ENCODE data around the gene PANK1.

DNA sequence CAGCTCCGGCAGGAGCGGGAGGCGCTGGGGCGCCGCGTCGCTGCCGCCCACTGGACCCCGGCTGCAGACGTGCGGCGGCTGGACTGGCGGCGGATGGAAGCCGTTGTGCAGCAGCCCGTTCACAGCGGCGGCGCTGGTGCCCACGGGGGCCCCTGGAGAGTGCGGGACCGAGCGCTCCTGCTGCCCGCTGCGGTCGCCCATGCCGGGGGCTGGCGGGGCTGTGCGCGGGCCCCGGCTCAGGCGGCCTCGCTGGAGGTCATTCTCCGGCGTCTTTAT, 413 bp downstream of the PANK1 start:
- TF ChIP-seq, protein P1, sequence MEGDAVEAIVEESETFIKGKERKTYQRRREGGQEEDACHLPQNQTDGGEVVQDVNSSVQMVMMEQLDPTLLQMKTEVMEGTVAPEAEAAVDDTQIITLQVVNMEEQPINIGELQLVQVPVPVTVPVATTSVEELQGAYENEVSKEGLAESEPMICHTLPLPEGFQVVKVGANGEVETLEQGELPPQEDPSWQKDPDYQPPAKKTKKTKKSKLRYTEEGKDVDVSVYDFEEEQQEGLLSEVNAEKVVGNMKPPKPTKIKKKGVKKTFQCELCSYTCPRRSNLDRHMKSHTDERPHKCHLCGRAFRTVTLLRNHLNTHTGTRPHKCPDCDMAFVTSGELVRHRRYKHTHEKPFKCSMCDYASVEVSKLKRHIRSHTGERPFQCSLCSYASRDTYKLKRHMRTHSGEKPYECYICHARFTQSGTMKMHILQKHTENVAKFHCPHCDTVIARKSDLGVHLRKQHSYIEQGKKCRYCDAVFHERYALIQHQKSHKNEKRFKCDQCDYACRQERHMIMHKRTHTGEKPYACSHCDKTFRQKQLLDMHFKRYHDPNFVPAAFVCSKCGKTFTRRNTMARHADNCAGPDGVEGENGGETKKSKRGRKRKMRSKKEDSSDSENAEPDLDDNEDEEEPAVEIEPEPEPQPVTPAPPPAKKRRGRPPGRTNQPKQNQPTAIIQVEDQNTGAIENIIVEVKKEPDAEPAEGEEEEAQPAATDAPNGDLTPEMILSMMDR (conservative IDR thresholded peaks at IDR 0.05; ENCODE audit: low read depth, low read length): no peak
- TF ChIP-seq RAD21 (IDR thresholded peaks at IDR 0.05; ENCODE audit: low read length) (no peak), MAFK (IDR thresholded peaks at IDR 0.05; ENCODE audit: low read depth, low read length) (no peak), RFX5 (IDR thresholded peaks at IDR 0.05; ENCODE audit: low read depth, low read length) (no peak), SMC3 (IDR thresholded peaks at IDR 0.05; ENCODE audit: low read depth, low read length) (no peak), BHLHE40 (IDR thresholded peaks at IDR 0.05; ENCODE audit: low read depth, low read length) (no peak; the same call in 1 of the 2 replicates), POLR2A (IDR thresholded peaks at IDR 0.05; ENCODE audit: low read depth, low read length) (no peak), RCOR1 (IDR thresholded peaks at IDR 0.05; ENCODE audit: insufficient replicate concordance, low read length) (no peak), NFE2L2 (IDR thresholded peaks at IDR 0.05; ENCODE audit: low read depth, low read length) (no peak), MXI1 (IDR thresholded peaks at IDR 0.05; ENCODE audit: borderline replicate concordance, low read depth, low read length) (no peak), FOS (IDR thresholded peaks at IDR 0.05; ENCODE audit: low read depth, low read length) (no peak), CHD1 (IDR thresholded peaks at IDR 0.05; ENCODE audit: low read depth, low read length) (no peak)
- TF ChIP-seq, protein P2, sequence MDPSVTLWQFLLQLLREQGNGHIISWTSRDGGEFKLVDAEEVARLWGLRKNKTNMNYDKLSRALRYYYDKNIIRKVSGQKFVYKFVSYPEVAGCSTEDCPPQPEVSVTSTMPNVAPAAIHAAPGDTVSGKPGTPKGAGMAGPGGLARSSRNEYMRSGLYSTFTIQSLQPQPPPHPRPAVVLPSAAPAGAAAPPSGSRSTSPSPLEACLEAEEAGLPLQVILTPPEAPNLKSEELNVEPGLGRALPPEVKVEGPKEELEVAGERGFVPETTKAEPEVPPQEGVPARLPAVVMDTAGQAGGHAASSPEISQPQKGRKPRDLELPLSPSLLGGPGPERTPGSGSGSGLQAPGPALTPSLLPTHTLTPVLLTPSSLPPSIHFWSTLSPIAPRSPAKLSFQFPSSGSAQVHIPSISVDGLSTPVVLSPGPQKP (IDR thresholded peaks at IDR 0.05; ENCODE audit: borderline replicate concordance, low read depth, low read length): no peak
- TF ChIP-seq, protein P3, sequence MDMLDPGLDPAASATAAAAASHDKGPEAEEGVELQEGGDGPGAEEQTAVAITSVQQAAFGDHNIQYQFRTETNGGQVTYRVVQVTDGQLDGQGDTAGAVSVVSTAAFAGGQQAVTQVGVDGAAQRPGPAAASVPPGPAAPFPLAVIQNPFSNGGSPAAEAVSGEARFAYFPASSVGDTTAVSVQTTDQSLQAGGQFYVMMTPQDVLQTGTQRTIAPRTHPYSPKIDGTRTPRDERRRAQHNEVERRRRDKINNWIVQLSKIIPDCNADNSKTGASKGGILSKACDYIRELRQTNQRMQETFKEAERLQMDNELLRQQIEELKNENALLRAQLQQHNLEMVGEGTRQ (IDR thresholded peaks at IDR 0.05; ENCODE audit: low read depth, low read length): no peak

All from IMR-90 (cell line).